HG03196 (cell line): Measurements from ENCODE around the gene SETD5.
"Not testable (repeated sequence)": the region's sequence is repeated elsewhere in the genome, so short reads cannot be mapped to it uniquely, and the experiment has no call there.

Experiments
- ATAC-seq: cut with Tn5 transposase; IDR thresholded peaks from one replicate; pipeline ENCODE4 v1.9.1; 2021; ENCODE audit not compliant: unreplicated experiment

The SETD5 gene

GRCh38 chr3:9455596-9456131 is 58.2 kb downstream of the SETD5 start:
- no peak for ATAC-seq

GRCh38 chr3:9467451-9467850 is 70.0 kb downstream of the SETD5 start:
- ATAC-seq, result no peak

GRCh38 chr3:9468460-9468859 is 71.0 kb downstream of the SETD5 start:
- no peak for ATAC-seq

GRCh38 chr3:9469986-9470385 is 72.6 kb downstream of the SETD5 start:
- no peak for ATAC-seq

- ATAC-seq, result no peak
These were observed 76.2 kb downstream of the SETD5 start for GRCh38 chr3:9473496-9474065.

GRCh38 chr3:9474482-9474881 is 77.1 kb downstream of the SETD5 start:
- no peak for ATAC-seq

GRCh38 chr3:9476935-9477334 is 79.5 kb downstream of the SETD5 start:
- no peak for ATAC-seq

GRCh38 chr3:9480265-9480664 is 82.8 kb downstream of the SETD5 start:
- ATAC-seq, result no peak

GRCh38 chr3:9485248-9485647 is 87.8 kb downstream of the SETD5 start:
- ATAC-seq, result no peak

- no peak for ATAC-seq
These were observed 94.1 kb downstream of the SETD5 start for GRCh38 chr3:9491506-9491905.

GRCh38 chr3:9494036-9494435 is 96.6 kb downstream of the SETD5 start:
- not testable (repeated sequence) for ATAC-seq

GRCh38 chr3:9496893-9497292 is 99.5 kb downstream of the SETD5 start:
- no peak for ATAC-seq

GRCh38 chr3:9497821-9498565 is 100.6 kb downstream of the SETD5 start:
- ATAC-seq, result no peak

GRCh38 chr3:9498781-9499180 is 101.4 kb downstream of the SETD5 start:
- ATAC-seq, result no peak

- no peak for ATAC-seq
These were observed 102.2 kb downstream of the SETD5 start for GRCh38 chr3:9499455-9500107.

- no peak for ATAC-seq
These were observed 103.0 kb downstream of the SETD5 start for GRCh38 chr3:9500108-9501050.

- ATAC-seq, result no peak
These were observed 103.8 kb downstream of the SETD5 start for GRCh38 chr3:9501226-9501625.

- no peak for ATAC-seq
These were observed 105.9 kb downstream of the SETD5 start for GRCh38 chr3:9503283-9503682.

- no peak for ATAC-seq
These were observed 110.5 kb downstream of the SETD5 start for GRCh38 chr3:9507586-9508578.

GRCh38 chr3:9508781-9509180 is 111.4 kb downstream of the SETD5 start:
- no peak for ATAC-seq
